Measurements from ENCODE around the gene MIB1. TPM values are rescaled to one million over a fixed set of nuclear protein-coding genes. Genes with fewer than 3 reads are reported as not detected.

MIB1 gene
- total RNA-seq, 2 experiments from 2014 or later: 34.6 to 37.4 TPM

DNA sequence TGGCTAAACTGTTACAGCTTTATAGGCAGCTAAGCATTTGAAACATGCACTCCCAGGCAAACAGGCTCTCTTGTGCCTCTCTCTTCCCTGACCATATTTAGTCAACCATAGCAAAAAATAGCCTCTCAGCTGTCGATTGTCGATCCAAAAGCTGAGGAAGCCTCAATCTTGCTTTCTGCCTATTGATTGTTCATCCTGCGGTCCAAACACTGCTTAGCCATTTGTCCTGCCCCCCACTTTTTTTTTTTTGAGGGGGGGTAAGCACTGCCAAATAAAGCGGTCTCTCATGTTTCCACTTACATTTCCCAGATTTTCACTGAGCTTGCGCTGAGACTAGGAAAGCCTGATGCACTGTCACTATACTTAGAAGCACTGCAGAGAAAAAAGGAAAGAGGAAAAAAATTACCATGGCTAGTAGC is 90.8 kb downstream of the MIB1 start:
- Mint-ChIP-seq H3K27me3 (no peaks in the 10 kb centered on the region), H3K4me3 (no peak overlapping the region), H3K4me1 (ENCODE audit: low read depth) (no peaks in the 10 kb centered on the region), H3K9me3 (no peaks in the 10 kb centered on the region), H3K27ac (no peak overlapping the region), H3K36me3 (ENCODE audit: low read depth) (peaks cover 2% of the 10 kb centered on the region)
- intact Hi-C loops (cut with micrococcal nuclease): no loop called here
- CTCF ChIA-PET: interaction anchor here (1.7 kb wide), 1 partner anchor 11 kb away, joined by 8 read pairs; no protein-coding TSS in a partner anchor
- no peak for ATAC-seq
- TF ChIP-seq, protein P1, sequence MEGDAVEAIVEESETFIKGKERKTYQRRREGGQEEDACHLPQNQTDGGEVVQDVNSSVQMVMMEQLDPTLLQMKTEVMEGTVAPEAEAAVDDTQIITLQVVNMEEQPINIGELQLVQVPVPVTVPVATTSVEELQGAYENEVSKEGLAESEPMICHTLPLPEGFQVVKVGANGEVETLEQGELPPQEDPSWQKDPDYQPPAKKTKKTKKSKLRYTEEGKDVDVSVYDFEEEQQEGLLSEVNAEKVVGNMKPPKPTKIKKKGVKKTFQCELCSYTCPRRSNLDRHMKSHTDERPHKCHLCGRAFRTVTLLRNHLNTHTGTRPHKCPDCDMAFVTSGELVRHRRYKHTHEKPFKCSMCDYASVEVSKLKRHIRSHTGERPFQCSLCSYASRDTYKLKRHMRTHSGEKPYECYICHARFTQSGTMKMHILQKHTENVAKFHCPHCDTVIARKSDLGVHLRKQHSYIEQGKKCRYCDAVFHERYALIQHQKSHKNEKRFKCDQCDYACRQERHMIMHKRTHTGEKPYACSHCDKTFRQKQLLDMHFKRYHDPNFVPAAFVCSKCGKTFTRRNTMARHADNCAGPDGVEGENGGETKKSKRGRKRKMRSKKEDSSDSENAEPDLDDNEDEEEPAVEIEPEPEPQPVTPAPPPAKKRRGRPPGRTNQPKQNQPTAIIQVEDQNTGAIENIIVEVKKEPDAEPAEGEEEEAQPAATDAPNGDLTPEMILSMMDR (IDR thresholded peaks at IDR 0.05): no peak
- POLR2A ChIA-PET: no interaction called here
- no peak for DNase-seq

DNA sequence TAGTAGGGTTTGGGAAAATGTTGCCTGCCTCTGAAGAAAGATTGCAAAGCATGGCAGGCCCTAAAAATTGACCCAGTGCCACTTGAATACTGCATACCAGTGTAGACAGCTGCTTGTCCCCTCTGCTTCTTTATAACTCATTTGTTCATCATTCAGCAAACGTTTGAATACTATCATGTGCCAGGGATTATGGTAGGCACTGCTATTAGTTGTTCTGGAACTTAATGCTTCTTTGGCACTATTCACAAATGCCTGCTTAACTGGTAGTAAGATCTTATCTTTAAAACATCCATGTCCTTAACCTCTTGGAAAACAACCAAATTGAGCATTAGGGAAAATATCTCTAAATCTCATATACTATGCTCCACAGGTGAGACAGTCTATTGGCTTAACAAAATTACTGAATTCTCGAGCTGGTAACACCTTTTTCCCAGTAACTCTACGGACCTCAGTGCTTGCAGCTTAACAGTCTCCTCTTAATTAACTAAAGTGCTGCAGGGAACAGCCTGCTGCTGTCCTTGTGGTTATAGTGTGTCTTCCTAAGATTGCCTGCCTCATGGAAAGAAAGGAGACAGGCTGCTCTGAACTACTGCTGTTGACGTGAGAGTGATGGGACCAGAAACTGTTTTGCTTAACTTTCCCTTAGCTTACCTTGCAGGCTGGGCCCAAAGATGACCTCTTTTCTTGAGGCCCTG is 93.2 kb downstream of the MIB1 start:
- TF ChIP-seq, protein P1 (IDR thresholded peaks at IDR 0.05): no peak
- Mint-ChIP-seq H3K27me3 (no peaks in the 10 kb centered on the region), H3K36me3 (ENCODE audit: low read depth) (peaks cover 2% of the 10 kb centered on the region), H3K27ac (no peak overlapping the region), H3K4me1 (ENCODE audit: low read depth) (no peaks in the 10 kb centered on the region), H3K9me3 (no peaks in the 10 kb centered on the region), H3K4me3 (no peak overlapping the region)
- intact Hi-C loops (cut with micrococcal nuclease): no loop called here
- ChIA-PET POLR2A (no interaction called here), CTCF (interaction anchor here (1.2 kb wide), 1 partner anchor 14 kb away, joined by 3 read pairs; no protein-coding TSS in a partner anchor)
- DNase-seq (no peak), ATAC-seq (no peak)

DNA sequence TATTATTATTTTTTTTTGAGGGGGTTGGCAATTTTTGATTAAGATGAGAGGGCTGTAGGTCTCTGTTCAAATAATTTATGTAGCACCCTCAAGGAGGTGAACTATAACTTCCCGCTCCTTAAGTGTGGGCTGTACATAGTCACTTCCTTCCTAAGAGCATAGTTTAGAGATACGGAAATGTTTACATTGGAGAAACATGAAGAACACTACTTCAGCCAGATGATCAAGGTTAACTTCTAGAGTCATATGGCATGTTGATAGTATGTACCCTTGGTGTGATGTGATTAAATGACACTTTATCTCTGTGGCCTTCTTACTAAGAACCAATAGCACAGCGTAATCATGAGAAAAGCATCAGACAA is 93.7 kb downstream of the MIB1 start:
- TF ChIP-seq, protein P1 (IDR thresholded peaks at IDR 0.05): no peak
- no peak overlapping the region for H3K27ac Mint-ChIP-seq
- ATAC-seq (no peak), DNase-seq (no peak)
- H3K9me3 Mint-ChIP-seq: no peaks in the 10 kb centered on the region
- CTCF ChIA-PET: interaction anchor here (1.2 kb wide), 1 partner anchor 14 kb away, joined by 5 read pairs; no protein-coding TSS in a partner anchor
- no peaks in the 10 kb centered on the region for H3K4me1 Mint-ChIP-seq (ENCODE audit: low read depth)
- POLR2A ChIA-PET: no interaction called here
- intact Hi-C loops (cut with micrococcal nuclease): no loop called here
- H3K36me3 Mint-ChIP-seq (ENCODE audit: low read depth): peaks cover 4% of the 10 kb centered on the region
- no peak overlapping the region for H3K4me3 Mint-ChIP-seq
- H3K27me3 Mint-ChIP-seq: no peaks in the 10 kb centered on the region

DNA sequence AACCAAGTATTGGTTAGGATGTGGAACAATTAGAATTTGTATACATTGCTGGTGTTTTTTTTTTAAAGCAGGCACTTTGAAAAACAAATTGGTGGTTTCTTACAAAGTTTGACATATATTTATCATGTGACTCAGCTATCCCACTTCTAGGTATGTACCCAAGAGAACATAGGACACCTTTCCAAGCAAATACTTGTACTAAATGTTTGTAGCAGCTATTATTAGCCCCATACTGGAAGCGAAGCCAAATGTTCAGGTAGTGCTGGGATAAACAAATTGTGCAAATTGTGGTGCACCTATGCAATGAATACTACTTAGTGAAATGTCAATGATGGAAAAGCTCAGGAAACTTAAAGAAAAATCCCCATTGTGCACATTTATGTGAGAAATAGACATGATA is 101.0 kb downstream of the MIB1 start:
- intact Hi-C loops (cut with micrococcal nuclease): loop anchor here (10.0 kb wide), 1 partner anchor 227 kb away; the partner anchor contains the start of gene SNRPD1
- ChIA-PET POLR2A (interaction anchor here (0.6 to 0.7 kb wide), 2 partner anchors 16 to 137 kb away, joined by 3 read pairs; partner anchors contain the start of gene ABHD3), CTCF (interaction anchor here (1.2 to 1.5 kb wide), 3 partner anchors 8 to 22 kb away, joined by 3 to 5 read pairs (median 3); no protein-coding TSS in a partner anchor)
- Mint-ChIP-seq H3K27ac (no peak overlapping the region), H3K4me3 (no peak overlapping the region), H3K27me3 (no peaks in the 10 kb centered on the region), H3K9me3 (no peaks in the 10 kb centered on the region), H3K4me1 (ENCODE audit: low read depth) (no peaks in the 10 kb centered on the region), H3K36me3 (ENCODE audit: low read depth) (peaks cover 22% of the 10 kb centered on the region)
- ATAC-seq (no peak), DNase-seq (no peak)
- TF ChIP-seq, protein P1 (IDR thresholded peaks at IDR 0.05): no peak

DNA sequence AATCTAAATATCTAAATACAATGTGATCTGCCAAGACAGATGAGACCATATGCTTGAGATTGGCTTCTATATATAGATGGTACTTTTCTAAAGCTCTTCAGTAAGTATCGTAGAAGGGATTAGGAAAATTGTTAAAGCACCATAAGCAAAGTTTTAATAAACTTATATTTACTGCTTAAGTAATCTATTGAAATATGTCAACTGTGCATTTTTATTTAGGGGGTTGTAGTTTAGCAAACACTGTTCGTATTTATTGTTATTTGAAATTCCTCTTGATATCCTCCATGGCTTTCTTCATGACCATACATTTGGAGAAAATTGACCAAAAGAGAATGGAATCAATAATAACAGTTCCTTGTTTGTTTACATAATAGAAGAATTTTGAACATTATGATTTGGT is 102.7 kb downstream of the MIB1 start:
- intact Hi-C loops (cut with micrococcal nuclease): loop anchor here (10.0 kb wide), 1 partner anchor 229 kb away; the partner anchor contains the start of gene SNRPD1
- H3K4me3 Mint-ChIP-seq: no peak overlapping the region
- H3K9me3 Mint-ChIP-seq: no peaks in the 10 kb centered on the region

More for the DNA sequence above, 102.7 kb downstream of the MIB1 start:
- Mint-ChIP-seq H3K4me1 (ENCODE audit: low read depth) (no peaks in the 10 kb centered on the region), H3K36me3 (ENCODE audit: low read depth) (peaks cover 26% of the 10 kb centered on the region), H3K27me3 (no peaks in the 10 kb centered on the region), H3K27ac (no peak overlapping the region)
- TF ChIP-seq, protein P1 (IDR thresholded peaks at IDR 0.05): no peak
- ChIA-PET POLR2A (no interaction called here), CTCF (interaction anchor here (1.9 kb wide), 1 partner anchor 354 kb away, joined by 6 read pairs; no protein-coding TSS in a partner anchor)
- DNase-seq: no peak
- no peak for ATAC-seq

Measured in activated CD8-positive, alpha-beta T cell treated with anti-CD3 and anti-CD28 coated beads for 36 hours (primary cell).